Inferior parietal cortex (tissue), 1 donor: Measurements from ENCODE around the gene XKR7.

Experiments
- DNase-seq: peaks from one replicate; pipeline ENCODE4 v3.0.0-alpha.2; 2016; ENCODE audit errors: extremely low spot score

The XKR7 gene

GRCh38 chr20:31977080-31977479 lies 9.1 kb downstream of the XKR7 start:
- DNase-seq: no peak

- DNase-seq: no peak
These were observed 11.9 kb downstream of the XKR7 start for GRCh38 chr20:31979713-31980426.

- no peak for DNase-seq
These were observed 13.8 kb downstream of the XKR7 start for GRCh38 chr20:31981784-31982183.

- DNase-seq: no peak
These were observed 17.1 kb downstream of the XKR7 start for GRCh38 chr20:31984981-31985471.

GRCh38 chr20:31987744-31988143 lies 19.8 kb downstream of the XKR7 start:
- DNase-seq: no peak

GRCh38 chr20:31988430-31989015 lies 20.6 kb downstream of the XKR7 start:
- DNase-seq: no peak

GRCh38 chr20:31989030-31989645 lies 21.2 kb downstream of the XKR7 start:
- DNase-seq: no peak

- no peak for DNase-seq
These were observed 22.8 kb downstream of the XKR7 start for GRCh38 chr20:31990641-31991338.

GRCh38 chr20:31991339-31991705 lies 23.4 kb downstream of the XKR7 start:
- DNase-seq: no peak

GRCh38 chr20:31992086-31992485 lies 24.1 kb downstream of the XKR7 start:
- DNase-seq: no peak

GRCh38 chr20:31996996-31997395 lies 29.0 kb downstream of the XKR7 start:
- no peak for DNase-seq

- DNase-seq: no peak
These were observed 30.3 kb downstream of the XKR7 start for GRCh38 chr20:31998246-31998645.

- DNase-seq: no peak
These were observed 35.4 kb downstream of the XKR7 start for GRCh38 chr20:32003325-32003724.

- no peak for DNase-seq
These were observed 37.0 kb downstream of the XKR7 start for GRCh38 chr20:32004963-32005362.

GRCh38 chr20:32006053-32006452 lies 38.1 kb downstream of the XKR7 start:
- no peak for DNase-seq

GRCh38 chr20:32006841-32007786 lies 39.2 kb downstream of the XKR7 start:
- no peak for DNase-seq

- no peak for DNase-seq
These were observed 40.1 kb downstream of the XKR7 start for GRCh38 chr20:32007787-32008616.

GRCh38 chr20:32009564-32009963 lies 41.6 kb downstream of the XKR7 start:
- no peak for DNase-seq

- no peak for DNase-seq
These were observed 42.1 kb downstream of the XKR7 start, which contains the start of gene CCM2L for GRCh38 chr20:32010101-32010500. Gene CCM2L (plus strand): TSS chr20:32010438. CDS start chr20:32010455, 17 bp downstream.

GRCh38 chr20:32010666-32011065 lies 42.7 kb downstream of the XKR7 start:
- DNase-seq: no peak
